ENCODE data around the gene XPO4.

XPO4 gene

DNA sequence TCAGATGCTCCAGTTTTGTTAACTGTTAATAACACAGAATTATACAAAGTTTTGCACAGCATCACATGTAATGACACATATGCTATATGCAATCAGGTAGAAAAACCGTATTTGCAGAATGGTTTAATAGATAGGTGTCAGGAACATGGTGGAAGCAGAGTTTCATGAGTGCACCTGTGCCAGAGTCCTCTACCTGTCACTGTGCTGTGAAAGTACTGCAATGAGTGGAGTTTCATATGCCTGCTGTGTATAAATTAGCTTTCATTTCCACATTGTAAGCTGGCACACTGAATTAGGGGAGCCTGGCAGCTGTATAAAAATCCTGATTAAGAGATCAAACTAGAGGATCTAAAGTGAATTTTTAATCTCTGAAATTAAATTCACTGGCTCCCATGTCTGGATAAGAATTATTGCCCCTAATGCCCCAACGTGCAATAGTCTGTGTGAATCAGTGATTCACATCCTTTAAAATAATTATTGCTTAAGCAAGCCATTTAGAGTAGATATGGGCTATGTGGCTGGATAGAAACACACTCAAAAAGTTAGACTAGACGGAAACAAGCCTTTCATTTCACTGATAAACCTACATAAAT, 120.3 kb downstream of the XPO4 start:
- Histone ChIP-seq H3F3A (ENCODE audit: insufficient read depth) (no peaks in the 10 kb centered on the region; the same call in 1 of the 2 replicates), H3K9ac (ENCODE audit: low read length) (no peak overlapping the region), H3K4me3 (ENCODE audit: insufficient read depth, low read length, poor library complexity, severe bottlenecking) (no peak overlapping the region), H3K36me3 (ENCODE audit: low read length) (peaks cover 8% of the 10 kb centered on the region; the same call in 1 of the 2 replicates), H3K27ac (ENCODE audit: low read depth, low read length) (no peak overlapping the region), H3K27me3 (ENCODE audit: low read length) (no peaks in the 10 kb centered on the region), H3K9me2 (replicated peaks; ENCODE audit: insufficient read depth, low read length) (no peaks in the 10 kb centered on the region), H3K4me2 (ENCODE audit: low read depth, low read length, poor library complexity, severe bottlenecking) (no peak overlapping the region), H4K20me1 (ENCODE audit: low read depth, low read length) (no peaks in the 10 kb centered on the region), H2AFZ (ENCODE audit: low read depth, low read length, severe bottlenecking) (no peak overlapping the region), H3K79me2 (ENCODE audit: insufficient read depth, low read length) (no peaks in the 10 kb centered on the region), H3K9me3 (ENCODE audit: insufficient read depth, low read length) (no peaks in the 10 kb centered on the region)
- TF ChIP-seq EZH2phosphoT487 (conservative IDR thresholded peaks at IDR 0.05; ENCODE audit: low read length): no peak
- TF ChIP-seq, protein P1, sequence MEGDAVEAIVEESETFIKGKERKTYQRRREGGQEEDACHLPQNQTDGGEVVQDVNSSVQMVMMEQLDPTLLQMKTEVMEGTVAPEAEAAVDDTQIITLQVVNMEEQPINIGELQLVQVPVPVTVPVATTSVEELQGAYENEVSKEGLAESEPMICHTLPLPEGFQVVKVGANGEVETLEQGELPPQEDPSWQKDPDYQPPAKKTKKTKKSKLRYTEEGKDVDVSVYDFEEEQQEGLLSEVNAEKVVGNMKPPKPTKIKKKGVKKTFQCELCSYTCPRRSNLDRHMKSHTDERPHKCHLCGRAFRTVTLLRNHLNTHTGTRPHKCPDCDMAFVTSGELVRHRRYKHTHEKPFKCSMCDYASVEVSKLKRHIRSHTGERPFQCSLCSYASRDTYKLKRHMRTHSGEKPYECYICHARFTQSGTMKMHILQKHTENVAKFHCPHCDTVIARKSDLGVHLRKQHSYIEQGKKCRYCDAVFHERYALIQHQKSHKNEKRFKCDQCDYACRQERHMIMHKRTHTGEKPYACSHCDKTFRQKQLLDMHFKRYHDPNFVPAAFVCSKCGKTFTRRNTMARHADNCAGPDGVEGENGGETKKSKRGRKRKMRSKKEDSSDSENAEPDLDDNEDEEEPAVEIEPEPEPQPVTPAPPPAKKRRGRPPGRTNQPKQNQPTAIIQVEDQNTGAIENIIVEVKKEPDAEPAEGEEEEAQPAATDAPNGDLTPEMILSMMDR (IDR thresholded peaks at IDR 0.05; ENCODE audit: insufficient read depth, low read length, poor library complexity, severe bottlenecking): no peak

DNA sequence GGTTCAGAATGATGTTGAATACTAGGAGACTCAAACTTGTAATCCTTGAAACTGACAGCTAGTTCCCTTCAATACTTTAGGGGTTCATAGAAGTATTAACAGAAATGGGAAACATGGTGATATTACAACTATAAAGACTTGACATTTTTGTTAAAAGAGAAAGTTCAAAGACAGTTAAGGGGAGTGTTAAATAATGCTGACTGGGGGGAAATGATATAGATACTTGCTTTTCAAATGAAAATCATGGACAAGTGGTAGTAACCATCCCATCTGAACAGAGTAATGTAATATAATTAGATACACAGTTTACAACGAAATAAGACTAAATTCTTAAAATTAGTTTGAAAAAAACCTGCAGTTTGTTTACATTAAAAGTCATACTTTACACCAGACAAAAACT, 122.2 kb downstream of the XPO4 start:
- H3K36me3 ChIP-seq (ENCODE audit: low read length): peaks cover 8% of the 10 kb centered on the region; the same call in 1 of the 2 replicates
- no peaks in the 10 kb centered on the region for H3K9me3 ChIP-seq (ENCODE audit: insufficient read depth, low read length)
- no peak overlapping the region for H3K4me2 ChIP-seq (ENCODE audit: low read depth, low read length, poor library complexity, severe bottlenecking)
- no peaks in the 10 kb centered on the region for H3K79me2 ChIP-seq (ENCODE audit: insufficient read depth, low read length)
- H4K20me1 ChIP-seq (ENCODE audit: low read depth, low read length): no peaks in the 10 kb centered on the region
- H3K27ac ChIP-seq (ENCODE audit: low read depth, low read length): no peak overlapping the region
- no peak overlapping the region for H2AFZ ChIP-seq (ENCODE audit: low read depth, low read length, severe bottlenecking)
- peaks cover 7% of the 10 kb centered on the region for H3F3A ChIP-seq (ENCODE audit: insufficient read depth)
- no peaks in the 10 kb centered on the region for H3K27me3 ChIP-seq (ENCODE audit: low read length)
- H3K9me2 ChIP-seq (replicated peaks; ENCODE audit: insufficient read depth, low read length): no peaks in the 10 kb centered on the region
- no peak overlapping the region for H3K9ac ChIP-seq (ENCODE audit: low read length)
- H3K4me3 ChIP-seq (ENCODE audit: insufficient read depth, low read length, poor library complexity, severe bottlenecking): no peak overlapping the region
- TF ChIP-seq, protein P1 (IDR thresholded peaks at IDR 0.05; ENCODE audit: insufficient read depth, low read length, poor library complexity, severe bottlenecking): no peak
- TF ChIP-seq EZH2phosphoT487 (conservative IDR thresholded peaks at IDR 0.05; ENCODE audit: low read length): no peak

DNA sequence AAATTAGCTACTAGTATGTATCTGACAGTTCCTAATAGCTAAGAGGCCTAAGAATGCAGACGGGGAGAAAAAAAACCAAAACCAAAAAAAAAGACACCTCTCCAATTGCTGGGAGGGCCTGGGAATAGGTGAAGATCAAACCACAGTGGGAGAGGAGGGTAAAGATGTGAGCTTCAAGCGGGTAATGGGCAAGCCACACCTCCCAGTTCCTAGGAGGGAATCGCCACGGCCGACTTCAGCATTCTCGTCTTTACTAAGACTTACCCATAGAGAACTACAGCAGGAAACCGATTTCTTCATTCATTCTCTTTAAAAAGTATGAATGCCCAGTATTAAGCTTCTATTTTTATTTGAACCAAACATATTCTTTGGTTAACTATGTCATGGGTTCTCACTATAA, 123.1 kb downstream of the XPO4 start:
- Histone ChIP-seq H3F3A (ENCODE audit: insufficient read depth) (peaks cover 14% of the 10 kb centered on the region), H3K27ac (ENCODE audit: low read depth, low read length) (no peak overlapping the region), H3K36me3 (ENCODE audit: low read length) (peaks cover 8% of the 10 kb centered on the region; the same call in 1 of the 2 replicates), H3K9ac (ENCODE audit: low read length) (no peak overlapping the region), H3K9me3 (ENCODE audit: insufficient read depth, low read length) (no peaks in the 10 kb centered on the region), H3K79me2 (ENCODE audit: insufficient read depth, low read length) (no peaks in the 10 kb centered on the region), H2AFZ (ENCODE audit: low read depth, low read length, severe bottlenecking) (no peak overlapping the region), H3K27me3 (ENCODE audit: low read length) (no peaks in the 10 kb centered on the region), H3K4me2 (ENCODE audit: low read depth, low read length, poor library complexity, severe bottlenecking) (no peak overlapping the region), H4K20me1 (ENCODE audit: low read depth, low read length) (no peaks in the 10 kb centered on the region), H3K4me3 (ENCODE audit: insufficient read depth, low read length, poor library complexity, severe bottlenecking) (no peak overlapping the region), H3K9me2 (replicated peaks; ENCODE audit: insufficient read depth, low read length) (no peaks in the 10 kb centered on the region)
- no peak for TF ChIP-seq EZH2phosphoT487 (conservative IDR thresholded peaks at IDR 0.05; ENCODE audit: low read length)
- TF ChIP-seq, protein P1 (IDR thresholded peaks at IDR 0.05; ENCODE audit: insufficient read depth, low read length, poor library complexity, severe bottlenecking): no peak

Data from SU-DHL-6 (cell line).